ENCODE data around the gene SERPINB13.

The SERPINB13 gene

GRCh38 chr18:63591725-63592124 lies 4.6 kb downstream of the SERPINB13 start:
- TF ChIP-seq TSHZ2 (CRISPR knock-in tag; IDR thresholded peaks at IDR 0.05) (no peak), ZC3H10 (CRISPR knock-in tag; IDR thresholded peaks at IDR 0.05) (no peak), ARNTL (CRISPR knock-in tag; IDR thresholded peaks at IDR 0.05; ENCODE audit: borderline replicate concordance, low read depth) (no peak), GLIS3 (CRISPR knock-in tag; IDR thresholded peaks at IDR 0.05) (no peak), ZNF70 (CRISPR knock-in tag; IDR thresholded peaks at IDR 0.05) (no peak), SNAI2 (CRISPR knock-in tag; IDR thresholded peaks at IDR 0.05) (no peak), POU6F1 (CRISPR knock-in tag; IDR thresholded peaks at IDR 0.05; ENCODE audit: borderline replicate concordance, low read depth) (no peak), CSDC2 (CRISPR knock-in tag; IDR thresholded peaks at IDR 0.05) (no peak), RARB (CRISPR knock-in tag; IDR thresholded peaks at IDR 0.05) (no peak)
- no peak for ATAC-seq

GRCh38 chr18:63592471-63592870 lies 5.3 kb downstream of the SERPINB13 start:
- no peak for ATAC-seq
- TF ChIP-seq RARB (CRISPR knock-in tag; IDR thresholded peaks at IDR 0.05) (no peak), SNAI2 (CRISPR knock-in tag; IDR thresholded peaks at IDR 0.05) (no peak), ZNF8 (CRISPR knock-in tag; IDR thresholded peaks at IDR 0.05) (no peak), POU6F1 (CRISPR knock-in tag; IDR thresholded peaks at IDR 0.05; ENCODE audit: borderline replicate concordance, low read depth) (no peak), TOX (CRISPR knock-in tag; IDR thresholded peaks at IDR 0.05; ENCODE audit: borderline replicate concordance) (no peak), PPARA (CRISPR knock-in tag; IDR thresholded peaks at IDR 0.05; ENCODE audit: borderline replicate concordance) (no peak), ZFP3 (CRISPR knock-in tag; IDR thresholded peaks at IDR 0.05) (no peak), ZFP30 (CRISPR knock-in tag; IDR thresholded peaks at IDR 0.05) (no peak), ARNTL (CRISPR knock-in tag; IDR thresholded peaks at IDR 0.05; ENCODE audit: borderline replicate concordance, low read depth) (no peak), ISL1 (CRISPR knock-in tag; IDR thresholded peaks at IDR 0.05) (no peak), GLIS3 (CRISPR knock-in tag; IDR thresholded peaks at IDR 0.05) (no peak), ZC3H10 (CRISPR knock-in tag; IDR thresholded peaks at IDR 0.05) (no peak), TSHZ2 (CRISPR knock-in tag; IDR thresholded peaks at IDR 0.05) (no peak), CREB5 (CRISPR knock-in tag; IDR thresholded peaks at IDR 0.05; ENCODE audit: low read depth) (no peak), BACH2 (CRISPR knock-in tag; IDR thresholded peaks at IDR 0.05; ENCODE audit: borderline replicate concordance) (no peak), OSR1 (CRISPR knock-in tag; IDR thresholded peaks at IDR 0.05) (no peak), TCF4 (CRISPR knock-in tag; IDR thresholded peaks at IDR 0.05; ENCODE audit: borderline replicate concordance) (no peak), CSDC2 (CRISPR knock-in tag; IDR thresholded peaks at IDR 0.05) (no peak)

GRCh38 chr18:63596964-63597363 lies 9.8 kb downstream of the SERPINB13 start:
- ATAC-seq: no peak
- TF ChIP-seq ZFP30 (CRISPR knock-in tag; IDR thresholded peaks at IDR 0.05): no peak
- TF ChIP-seq CREB5 (CRISPR knock-in tag; IDR thresholded peaks at IDR 0.05; ENCODE audit: low read depth): no peak
- no peak for TF ChIP-seq CSDC2 (CRISPR knock-in tag; IDR thresholded peaks at IDR 0.05)
- TF ChIP-seq PATZ1 (CRISPR knock-in tag; IDR thresholded peaks at IDR 0.05; ENCODE audit: borderline replicate concordance): no peak
- TF ChIP-seq ZNF565 (CRISPR knock-in tag; conservative IDR thresholded peaks at IDR 0.05; ENCODE audit: low read depth): no peak
- TF ChIP-seq ZNF70 (CRISPR knock-in tag; IDR thresholded peaks at IDR 0.05): no peak
- no peak for TF ChIP-seq SNAI2 (CRISPR knock-in tag; IDR thresholded peaks at IDR 0.05)
- TF ChIP-seq ISL1 (CRISPR knock-in tag; IDR thresholded peaks at IDR 0.05): no peak
- no peak for TF ChIP-seq GLIS3 (CRISPR knock-in tag; IDR thresholded peaks at IDR 0.05)

Measured in SK-N-SH treated with all-trans-retinoic acid at 6 μM for 48 hours (cell line).